WTC11 (cell line): Measurements from ENCODE around the gene ARID4B. TPM values are rescaled to one million over a fixed set of nuclear protein-coding genes. Genes with fewer than 3 reads are reported as not detected.
A peak's percentile ranks its signal among the peaks of the same experiment; 100 is the strongest.

Experiments
- AFF4 ChIP-seq: sonication (generic); formaldehyde crosslinking; IDR thresholded peaks from 2 replicates; pipeline ENCODE4 v1.8.1; 2023; ENCODE audit warnings: mild to moderate bottlenecking, missing genetic modification reagents, borderline replicate concordance
- ARID4B ChIP-seq: sonication (generic); formaldehyde crosslinking; IDR thresholded peaks from 2 replicates; pipeline ENCODE4 v1.8.0; 2023; ENCODE audit warnings: missing genetic modification reagents, mild to moderate bottlenecking, borderline replicate concordance
- ATF3 ChIP-seq: sonication (generic); formaldehyde crosslinking; conservative IDR thresholded peaks from 2 replicates; pipeline ENCODE4 v1.8.1; 2022; ENCODE audit warnings: mild to moderate bottlenecking, missing genetic modification reagents
- ATF6 ChIP-seq: sonication (generic); formaldehyde crosslinking; IDR thresholded peaks from 2 replicates; pipeline ENCODE4 v1.8.1; 2023; ENCODE audit warnings: mild to moderate bottlenecking, missing genetic modification reagents
- CREB1 ChIP-seq: sonication (generic); formaldehyde crosslinking; IDR thresholded peaks from 2 replicates; pipeline ENCODE4 v1.8.0; 2023; ENCODE audit warnings: mild to moderate bottlenecking, missing genetic modification reagents
- E2F4 ChIP-seq: sonication (generic); formaldehyde crosslinking; IDR thresholded peaks from 2 replicates; pipeline ENCODE4 v1.8.1; 2022; ENCODE audit warnings: low read depth, mild to moderate bottlenecking, moderate library complexity, missing genetic modification reagents, borderline replicate concordance
- NFE2L1 ChIP-seq: sonication (generic); formaldehyde crosslinking; IDR thresholded peaks from 2 replicates; pipeline ENCODE4 v1.8.1; 2023; ENCODE audit warnings: missing genetic modification reagents
- NFYB ChIP-seq: sonication (generic); formaldehyde crosslinking; conservative IDR thresholded peaks from 2 replicates; pipeline ENCODE4 v1.8.0; 2022; ENCODE audit warnings: low read depth, missing genetic modification reagents
- PREB ChIP-seq: sonication (generic); formaldehyde crosslinking; IDR thresholded peaks from 2 replicates; pipeline ENCODE4 v1.8.1; 2022; ENCODE audit warnings: mild to moderate bottlenecking, missing genetic modification reagents, moderate library complexity, borderline replicate concordance
- RORB ChIP-seq: fragments of 250-450 bp; sonication (Bioruptor Pico); IDR thresholded peaks from 2 replicates; pipeline ENCODE4 v1.9.0; 2021; ENCODE audit warnings: mild to moderate bottlenecking
- TEAD4 ChIP-seq: sonication (generic); formaldehyde crosslinking; IDR thresholded peaks from 2 replicates; pipeline ENCODE4 v1.8.0; 2022; ENCODE audit warnings: mild to moderate bottlenecking, missing genetic modification reagents
- ZMAT4 ChIP-seq: fragments of 250-450 bp; sonication (Bioruptor Pico); IDR thresholded peaks from 2 replicates; pipeline ENCODE4 v1.9.0; 2021; ENCODE audit warnings: mild to moderate bottlenecking
- ZNF232 ChIP-seq: sonication (generic); formaldehyde crosslinking; IDR thresholded peaks from 2 replicates; pipeline ENCODE4 v1.8.0; 2022; ENCODE audit warnings: mild to moderate bottlenecking, missing genetic modification reagents
- ZNF263 ChIP-seq: sonication (generic); formaldehyde crosslinking; IDR thresholded peaks from 2 replicates; pipeline ENCODE4 v1.8.1; 2022; ENCODE audit warnings: low read depth, mild to moderate bottlenecking, moderate library complexity, missing genetic modification reagents
- ZNF317 ChIP-seq: sonication (generic); formaldehyde crosslinking; IDR thresholded peaks from 2 replicates; pipeline ENCODE4 v1.8.1; 2023; ENCODE audit warnings: low read depth, mild to moderate bottlenecking, moderate library complexity, missing genetic modification reagents, borderline replicate concordance
- ZNF396 ChIP-seq: fragments of 250-450 bp; sonication (Bioruptor Pico); IDR thresholded peaks from 2 replicates; pipeline ENCODE4 v1.8.0; 2021; ENCODE audit warnings: mild to moderate bottlenecking, moderate library complexity, borderline replicate concordance
- ZNF425 ChIP-seq: fragments of 250-450 bp; sonication (Bioruptor Pico); conservative IDR thresholded peaks from 2 replicates; pipeline ENCODE4 v1.9.0; 2021; ENCODE audit warnings: mild to moderate bottlenecking
- ZNF671 ChIP-seq: fragments of 250-450 bp; sonication (Bioruptor Pico); IDR thresholded peaks from 2 replicates; pipeline ENCODE4 v1.8.0; 2021; ENCODE audit warnings: mild to moderate bottlenecking
- total RNA-seq: library from RNA; stranded (reverse); gene quantifications from 3 replicates; pipeline ENCODE4 v1.2.3, GENCODE V29; 2021

The ARID4B gene
- total RNA-seq, 1 experiment from 2014 or later: 35.7 TPM

- TF ChIP-seq PREB (CRISPR knock-in tag) (0 out of 2 replicates have a peak, but pooled peaks have one; percentile 32), ZNF425 (CRISPR knock-in tag) (no peak), RORB (CRISPR knock-in tag) (no peak), ZNF263 (CRISPR knock-in tag) (no peak), NFYB (CRISPR knock-in tag) (no peak; the same call in 1 of the 2 replicates), ATF6 (CRISPR knock-in tag) (no peak), NFE2L1 (CRISPR knock-in tag) (peak; percentile 39; the same call in 1 of the 2 replicates), ZNF671 (CRISPR knock-in tag) (no peak), ZNF396 (CRISPR knock-in tag) (no peak), TEAD4 (CRISPR knock-in tag) (0 out of 2 replicates have a peak, but pooled peaks have one; percentile 53), CREB1 (CRISPR knock-in tag) (0 out of 2 replicates have a peak, but pooled peaks have one; percentile 66), ZNF317 (no peak), ZNF232 (CRISPR knock-in tag) (peak; percentile 57; the same call in 1 of the 2 replicates), ZMAT4 (CRISPR knock-in tag) (no peak), ARID4B (CRISPR knock-in tag) (peak; percentile 91), ATF3 (no peak), AFF4 (no peak), E2F4 (CRISPR knock-in tag) (0 out of 2 replicates have a peak, but pooled peaks have one; percentile 17)
Observed at GRCh38 chr1:235128456-235129328, 199.3 kb downstream of the ARID4B start, which contains the start of gene TOMM20 (continued).
